ENCODE results near the gene MFSD11.
"Not testable (repeated sequence)": the region's sequence is repeated elsewhere in the genome, so short reads cannot be mapped to it uniquely, and the experiment has no call there.

The MFSD11 gene

GRCh38 chr17:76737676-76738467 is at the start of gene MFSD11:
TSS of gene MFSD11 (plus strand) at chr17:76738119. CDS start at chr17:76738353, 234 bp downstream.
- DNase-seq (ENCODE audit: low spot score) (peak; percentile 99), FAIRE-seq (peak; percentile 88)

GRCh38 chr17:76688165-76688622 is 49.7 kb upstream of the MFSD11 start:
- DNase-seq (ENCODE audit: low spot score) (no peak), FAIRE-seq (no peak)

GRCh38 chr17:76689859-76690258 is 48.1 kb upstream of the MFSD11 start:
- DNase-seq (ENCODE audit: low spot score) (no peak), FAIRE-seq (no peak)

- DNase-seq (ENCODE audit: low spot score) (no peak), FAIRE-seq (no peak)
These were observed 47.2 kb upstream of the MFSD11 start for GRCh38 chr17:76690596-76691280.

GRCh38 chr17:76691379-76692191 is 46.3 kb upstream of the MFSD11 start:
- DNase-seq (ENCODE audit: low spot score) (no peak), FAIRE-seq (no peak)

GRCh38 chr17:76695059-76695831 is 42.7 kb upstream of the MFSD11 start:
- DNase-seq (ENCODE audit: low spot score) = no peak
- no peak for FAIRE-seq

- FAIRE-seq (no peak), DNase-seq (ENCODE audit: low spot score) (no peak)
These were observed 40.9 kb upstream of the MFSD11 start for GRCh38 chr17:76696763-76697701.

GRCh38 chr17:76697702-76698465 is 40.0 kb upstream of the MFSD11 start:
- peak; percentile 42 for FAIRE-seq

GRCh38 chr17:76698466-76698977 is 39.4 kb upstream of the MFSD11 start:
- not testable (repeated sequence) for FAIRE-seq; DNase-seq (ENCODE audit: low spot score)

More at GRCh38 chr17:76697702-76698465, 40.0 kb upstream of the MFSD11 start:
- no peak for DNase-seq (ENCODE audit: low spot score)

- DNase-seq (ENCODE audit: low spot score) (no peak), FAIRE-seq (no peak)
These were observed 37.7 kb upstream of the MFSD11 start for GRCh38 chr17:76700270-76700616.

GRCh38 chr17:76700617-76701470 is 37.1 kb upstream of the MFSD11 start:
- FAIRE-seq (peak; percentile 96), DNase-seq (ENCODE audit: low spot score) (peak; percentile 88)

GRCh38 chr17:76701471-76701967 is 36.4 kb upstream of the MFSD11 start:
- DNase-seq (ENCODE audit: low spot score) (no peak), FAIRE-seq (no peak)

- FAIRE-seq = peak; percentile 30
- DNase-seq (ENCODE audit: low spot score) = no peak
These were observed 35.8 kb upstream of the MFSD11 start for GRCh38 chr17:76702076-76702475.

GRCh38 chr17:76702941-76703637 is 34.8 kb upstream of the MFSD11 start:
- DNase-seq (ENCODE audit: low spot score) (no peak), FAIRE-seq (no peak)

- FAIRE-seq (no peak), DNase-seq (ENCODE audit: low spot score) (no peak)
These were observed 33.1 kb upstream of the MFSD11 start for GRCh38 chr17:76704805-76705204.

- no peak for DNase-seq (ENCODE audit: low spot score)
These were observed 31.1 kb upstream of the MFSD11 start for GRCh38 chr17:76706817-76707216.

More at GRCh38 chr17:76706817-76707216, 31.1 kb upstream of the MFSD11 start:
- peak; percentile 40 for FAIRE-seq
